Muscle layer of colon (tissue), 2 donors: Measurements from ENCODE around the gene ABCC9.

Experiments
- H3K27ac ChIP-seq: one replicate; pipeline ENCODE4 v1.7.0; 2013; ENCODE audit warnings: low read depth, mild to moderate bottlenecking, low read length, moderate library complexity
- H3K27me3 ChIP-seq, 2 donors: one replicate each; pipeline ENCODE4 v1.7.0; 2013; ENCODE audit warnings: low read length in 2 of 2, mild to moderate bottlenecking in 2 of 2; ENCODE audit not compliant: insufficient read depth in 2 of 2, control insufficient read depth in 1 of 2
- H3K36me3 ChIP-seq: one replicate; pipeline ENCODE4 v1.7.0; 2013; ENCODE audit warnings: mild to moderate bottlenecking, low read length; ENCODE audit not compliant: insufficient read depth
- H3K4me1 ChIP-seq: one replicate; pipeline ENCODE4 v1.7.0; 2013; ENCODE audit warnings: mild to moderate bottlenecking, low read length; ENCODE audit not compliant: insufficient read depth
- H3K4me3 ChIP-seq, 2 donors: one replicate each; pipeline ENCODE4 v1.7.0; 2013; ENCODE audit warnings: low read length in 2 of 2, low read depth in 1 of 2, mild to moderate bottlenecking in 1 of 2, moderate library complexity in 1 of 2
- H3K9ac ChIP-seq: one replicate; pipeline ENCODE4 v1.7.0; 2013; ENCODE audit warnings: low read length
- H3K9me3 ChIP-seq: one replicate; pipeline ENCODE4 v1.7.0; 2013; ENCODE audit warnings: mild to moderate bottlenecking, low read length
- donor health status: abdominal sarcoma.
- donor health status: Adenocarcinoma of cecum.

ABCC9 gene

DNA sequence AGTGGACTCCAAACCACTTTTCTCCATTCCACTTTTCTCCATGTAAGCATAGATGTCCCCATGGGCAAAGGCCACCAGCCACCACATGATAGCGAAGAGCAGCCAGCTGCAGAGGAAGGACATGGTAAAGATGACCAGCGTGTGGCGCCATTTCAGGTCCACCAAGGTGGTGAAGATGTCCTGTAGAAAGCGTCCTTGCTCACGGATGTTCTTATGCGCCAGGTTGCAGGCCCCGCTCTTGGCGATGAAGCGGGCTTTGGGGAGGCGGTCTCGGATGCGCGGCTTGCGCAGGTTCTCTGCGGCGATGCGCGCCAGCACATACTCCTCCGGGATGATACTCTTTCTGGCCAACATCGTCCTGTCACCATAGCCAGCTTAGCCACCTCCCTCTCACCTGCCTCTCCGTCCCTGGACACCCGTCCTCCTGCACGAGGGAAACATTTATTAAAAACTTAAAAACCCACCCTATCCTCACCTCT is 167.9 kb downstream of the ABCC9 start:
- peaks cover 32% of the 10 kb centered on the region for H3K4me1 ChIP-seq
- H3K4me3 ChIP-seq, result peak overlapping the region; percentile 45 to 59
- no peaks in the 10 kb centered on the region for H3K27me3 ChIP-seq
- H3K9ac ChIP-seq, result peak overlapping the region; percentile 38
- H3K9me3 ChIP-seq, result no peaks in the 10 kb centered on the region
- peak overlapping the region; percentile 65 for H3K27ac ChIP-seq
- H3K36me3 ChIP-seq, result no peaks in the 10 kb centered on the region

DNA sequence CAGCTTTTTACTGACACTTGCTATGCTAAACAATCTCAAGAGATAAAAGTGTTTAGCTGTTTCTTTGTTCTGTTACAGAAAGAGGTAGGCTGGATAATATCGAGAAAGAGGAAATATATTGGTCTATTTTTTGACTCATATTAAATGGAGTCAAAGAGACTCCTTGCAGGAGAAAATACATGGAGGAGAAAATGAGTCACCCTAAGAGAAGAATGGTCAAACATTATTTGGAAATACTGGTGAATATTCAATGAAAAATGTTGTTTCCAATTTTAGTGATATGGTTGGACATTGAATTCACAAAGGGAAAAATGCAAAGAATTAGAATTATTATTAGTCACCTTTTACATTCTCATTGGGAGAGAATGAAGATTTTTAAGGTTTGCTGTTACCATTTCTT is 169.9 kb downstream of the ABCC9 start:
- Histone ChIP-seq H3K4me3 (no peak overlapping the region), H3K9me3 (no peaks in the 10 kb centered on the region), H3K27ac (no peak overlapping the region), H3K27me3 (no peaks in the 10 kb centered on the region), H3K36me3 (peaks cover 1% of the 10 kb centered on the region), H3K9ac (no peak overlapping the region), H3K4me1 (peaks cover 26% of the 10 kb centered on the region)

DNA sequence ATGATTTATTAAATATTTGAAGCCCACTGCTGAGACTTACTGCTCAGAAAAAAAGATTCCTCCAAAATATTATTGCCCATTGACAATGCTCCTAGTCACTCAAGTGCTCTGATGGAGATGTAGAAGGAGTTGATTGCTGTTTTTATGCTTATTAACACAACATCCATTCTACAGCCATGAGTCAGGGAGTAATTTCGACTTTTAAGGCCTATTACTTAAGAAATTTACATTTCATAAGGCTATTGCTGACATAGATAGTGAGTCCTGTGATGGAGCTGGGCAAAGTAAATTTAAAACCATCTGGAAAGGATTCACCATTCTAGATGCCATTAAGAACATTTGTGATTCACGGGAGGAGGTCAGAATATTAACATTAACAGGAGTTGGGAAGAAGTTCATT is 171.9 kb downstream of the ABCC9 start:
- H3K27me3 ChIP-seq, result no peaks in the 10 kb centered on the region
- H3K4me1 ChIP-seq, result peaks cover 15% of the 10 kb centered on the region
- no peak overlapping the region for H3K4me3 ChIP-seq
- no peak overlapping the region for H3K27ac ChIP-seq
- H3K36me3 ChIP-seq, result peaks cover 14% of the 10 kb centered on the region
- H3K9me3 ChIP-seq, result no peaks in the 10 kb centered on the region
- H3K9ac ChIP-seq, result no peak overlapping the region

DNA sequence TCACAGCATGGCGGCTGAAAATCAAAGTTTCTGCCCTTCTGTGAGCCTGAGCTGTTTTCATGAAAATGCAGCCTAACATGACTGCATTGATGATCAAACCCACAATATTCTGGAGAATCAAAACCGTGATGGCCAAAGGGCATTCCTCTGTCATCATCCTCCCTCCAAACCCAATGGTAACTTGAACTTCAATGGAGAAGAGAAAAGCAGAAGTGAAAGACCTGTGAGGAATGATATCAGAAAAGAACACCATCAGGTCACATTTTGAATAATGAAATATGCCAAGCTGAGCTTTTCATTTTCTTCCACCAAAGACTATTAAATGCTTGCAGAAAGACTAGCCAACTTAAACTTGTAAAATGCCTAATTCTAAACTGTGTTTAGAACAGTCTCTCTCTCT is 174.8 kb downstream of the ABCC9 start:
- H3K27me3 ChIP-seq, result no peaks in the 10 kb centered on the region
- H3K4me3 ChIP-seq, result no peak overlapping the region
- peaks cover 6% of the 10 kb centered on the region for H3K4me1 ChIP-seq
- H3K9ac ChIP-seq, result no peak overlapping the region
- H3K36me3 ChIP-seq, result peaks cover 14% of the 10 kb centered on the region
- H3K9me3 ChIP-seq, result no peaks in the 10 kb centered on the region
- H3K27ac ChIP-seq, result no peak overlapping the region

DNA sequence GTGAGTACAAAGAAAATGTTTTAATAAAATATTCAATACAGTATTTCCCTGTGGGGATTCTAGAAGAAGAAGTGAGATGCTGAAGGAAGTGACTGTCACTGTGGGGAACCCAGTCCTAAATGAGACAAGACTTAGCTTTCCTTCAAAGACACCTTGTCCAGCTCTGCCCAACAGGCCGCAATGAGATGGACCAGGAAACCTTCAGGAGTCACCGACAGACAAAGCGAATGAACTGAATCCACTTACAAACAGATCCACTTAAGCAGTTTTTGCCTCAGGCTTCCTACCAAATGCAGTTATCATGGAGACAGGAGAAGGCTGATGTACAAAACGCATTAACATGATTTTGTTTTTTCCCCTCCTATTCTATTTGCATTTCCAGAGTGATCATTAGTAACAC is 176.3 kb downstream of the ABCC9 start:
- Histone ChIP-seq H3K27ac (no peak overlapping the region), H3K4me1 (no peaks in the 10 kb centered on the region), H3K4me3 (no peak overlapping the region), H3K36me3 (peaks cover 14% of the 10 kb centered on the region), H3K9me3 (no peaks in the 10 kb centered on the region), H3K27me3 (no peaks in the 10 kb centered on the region), H3K9ac (no peak overlapping the region)

DNA sequence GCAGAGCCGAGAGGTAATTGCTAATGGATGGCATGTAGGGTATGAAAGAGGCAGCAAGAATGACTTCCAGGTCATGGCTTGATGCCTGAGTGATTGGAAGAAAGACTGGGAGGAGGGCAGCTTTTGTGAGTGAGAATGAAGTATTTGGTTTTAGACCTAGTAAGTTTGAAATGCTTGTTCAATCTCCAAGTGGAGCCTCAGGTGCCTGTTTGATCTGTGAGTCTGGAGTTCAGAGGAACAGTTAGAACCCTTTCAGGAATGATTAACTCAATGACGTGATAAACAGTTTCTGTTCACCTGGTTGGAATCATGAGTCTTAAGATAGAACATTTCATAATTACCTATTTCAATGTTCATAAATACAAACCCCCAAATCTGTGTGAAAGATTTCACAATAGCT is 177.2 kb downstream of the ABCC9 start:
- Histone ChIP-seq H3K27me3 (no peaks in the 10 kb centered on the region), H3K9me3 (no peaks in the 10 kb centered on the region), H3K9ac (no peak overlapping the region), H3K4me3 (no peak overlapping the region), H3K4me1 (no peaks in the 10 kb centered on the region), H3K27ac (no peak overlapping the region), H3K36me3 (peaks cover 14% of the 10 kb centered on the region)

DNA sequence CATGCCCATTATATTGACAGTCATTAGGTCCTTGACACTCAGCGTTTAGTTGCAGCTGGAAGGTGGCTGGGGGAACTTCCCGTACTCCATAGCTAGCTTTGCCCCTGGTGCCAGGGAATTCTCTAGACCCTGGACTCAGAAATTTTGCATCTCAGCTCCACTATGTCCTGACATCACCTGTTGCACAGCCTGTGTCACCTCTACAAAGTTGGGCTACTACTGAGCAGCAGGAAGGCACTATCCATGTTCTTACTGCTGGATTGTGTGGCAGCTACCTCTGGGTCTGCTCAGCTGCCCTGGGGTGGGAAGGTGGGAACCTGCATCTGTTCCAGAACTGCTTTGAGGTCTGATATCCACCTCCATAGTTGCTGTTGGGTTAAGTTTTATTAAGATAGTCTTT is 177.7 kb downstream of the ABCC9 start:
- H3K9me3 ChIP-seq, result no peaks in the 10 kb centered on the region
- H3K27ac ChIP-seq, result no peak overlapping the region
- no peak overlapping the region for H3K4me3 ChIP-seq
- H3K27me3 ChIP-seq, result no peaks in the 10 kb centered on the region
- no peak overlapping the region for H3K9ac ChIP-seq
- no peaks in the 10 kb centered on the region for H3K4me1 ChIP-seq
- peaks cover 14% of the 10 kb centered on the region for H3K36me3 ChIP-seq

DNA sequence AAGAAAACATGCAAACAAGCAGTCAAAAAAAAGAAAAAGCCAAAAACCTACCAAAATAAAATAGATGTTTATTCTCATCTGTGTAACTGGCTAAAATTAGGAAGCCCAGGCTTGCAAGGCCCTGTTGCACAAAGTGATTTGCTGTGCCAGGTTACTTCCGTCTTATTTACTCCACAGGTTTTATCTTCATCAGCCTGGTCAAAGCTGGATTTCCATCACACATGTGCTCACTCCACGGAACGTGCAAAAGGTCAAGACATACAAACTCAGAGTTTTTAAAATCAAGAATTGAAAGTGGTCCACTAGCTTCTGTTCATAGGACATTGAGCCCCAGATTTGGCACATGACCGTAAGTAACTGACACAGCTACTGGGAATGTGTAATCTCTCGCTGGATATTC is 181.5 kb downstream of the ABCC9 start:
- Histone ChIP-seq H3K9ac (no peak overlapping the region), H3K27ac (no peak overlapping the region), H3K36me3 (no peaks in the 10 kb centered on the region), H3K9me3 (no peaks in the 10 kb centered on the region), H3K27me3 (no peaks in the 10 kb centered on the region), H3K4me3 (no peak overlapping the region), H3K4me1 (no peaks in the 10 kb centered on the region)

DNA sequence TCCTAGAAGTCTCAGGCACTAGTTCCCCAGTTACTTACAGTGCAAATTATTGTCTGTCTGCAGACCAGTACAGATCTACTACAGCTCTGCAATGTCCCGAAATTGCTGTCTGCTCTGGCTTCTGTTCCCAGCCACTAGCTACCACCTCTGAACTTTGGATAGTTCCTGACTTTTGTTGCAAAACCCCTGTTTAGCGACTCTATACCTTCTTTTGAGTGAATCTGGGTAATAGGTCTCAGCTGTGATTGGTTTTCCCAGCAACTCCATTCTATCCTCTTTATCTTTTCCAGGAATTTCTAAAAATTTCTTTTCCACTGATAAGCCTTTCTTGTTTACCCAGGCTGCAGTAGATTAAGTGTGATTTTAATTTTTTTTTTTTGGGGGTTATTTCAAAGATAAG is 183.5 kb downstream of the ABCC9 start:
- Histone ChIP-seq H3K9ac (no peak overlapping the region), H3K27ac (no peak overlapping the region), H3K36me3 (no peaks in the 10 kb centered on the region), H3K27me3 (no peaks in the 10 kb centered on the region), H3K4me3 (no peak overlapping the region), H3K4me1 (no peaks in the 10 kb centered on the region), H3K9me3 (no peaks in the 10 kb centered on the region)

DNA sequence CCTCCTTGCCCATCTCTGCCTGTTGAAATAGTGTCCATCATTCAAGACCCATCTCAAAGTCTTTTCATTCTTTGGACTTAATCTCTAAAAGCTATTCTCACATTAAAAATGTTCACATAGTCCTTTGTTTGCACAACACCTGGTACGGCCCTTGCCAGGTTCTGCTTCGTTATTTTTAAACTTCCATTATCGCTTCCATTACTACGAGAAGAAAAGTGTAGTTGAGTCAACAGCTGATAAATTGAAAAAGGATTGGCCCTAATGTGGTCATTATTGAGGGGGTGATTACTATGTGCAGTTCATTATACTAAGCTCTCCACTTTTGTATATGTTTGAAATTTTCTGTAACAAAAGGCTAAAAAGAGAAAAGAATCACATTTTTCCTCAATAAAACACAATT is 184.5 kb downstream of the ABCC9 start:
- Histone ChIP-seq H3K27me3 (no peaks in the 10 kb centered on the region), H3K4me1 (peaks cover 9% of the 10 kb centered on the region), H3K4me3 (no peak overlapping the region), H3K9ac (no peak overlapping the region), H3K36me3 (no peaks in the 10 kb centered on the region), H3K27ac (no peak overlapping the region), H3K9me3 (no peaks in the 10 kb centered on the region)

DNA sequence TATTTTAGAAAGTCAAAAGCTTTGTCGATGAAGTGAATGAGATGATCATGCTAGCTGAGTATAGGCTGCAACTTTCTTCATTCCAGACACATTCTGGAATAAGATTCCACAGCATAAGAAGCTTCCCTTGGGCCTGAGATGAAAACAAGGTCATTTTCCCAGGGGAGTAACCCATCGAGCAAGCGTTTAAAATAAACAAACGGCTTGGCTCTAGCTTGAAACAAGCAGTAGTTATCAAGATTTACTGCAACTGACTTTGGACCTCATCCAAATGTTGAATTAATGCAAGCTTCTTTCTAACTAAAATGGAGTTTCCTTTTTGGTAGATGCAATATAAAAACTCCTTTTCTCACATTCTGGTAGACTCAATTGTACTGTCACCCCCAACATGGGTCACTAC is 189.7 kb downstream of the ABCC9 start:
- Histone ChIP-seq H3K9ac (no peak overlapping the region), H3K4me1 (peaks cover 20% of the 10 kb centered on the region), H3K4me3 (no peak overlapping the region), H3K9me3 (no peaks in the 10 kb centered on the region), H3K36me3 (no peaks in the 10 kb centered on the region), H3K27ac (peak overlapping the region; percentile 30), H3K27me3 (no peaks in the 10 kb centered on the region)
